ENCODE results near the gene ATP2A2. TPM values are rescaled to one million over a fixed set of nuclear protein-coding genes. Genes with fewer than 3 reads are reported as not detected.

The ATP2A2 gene
- total and polyA plus RNA-seq, 2 of the 8 experiments (the other 6 are each of a cell fraction or from before 2014, with no cell fraction given): 86.1 to 271 TPM

DNA sequence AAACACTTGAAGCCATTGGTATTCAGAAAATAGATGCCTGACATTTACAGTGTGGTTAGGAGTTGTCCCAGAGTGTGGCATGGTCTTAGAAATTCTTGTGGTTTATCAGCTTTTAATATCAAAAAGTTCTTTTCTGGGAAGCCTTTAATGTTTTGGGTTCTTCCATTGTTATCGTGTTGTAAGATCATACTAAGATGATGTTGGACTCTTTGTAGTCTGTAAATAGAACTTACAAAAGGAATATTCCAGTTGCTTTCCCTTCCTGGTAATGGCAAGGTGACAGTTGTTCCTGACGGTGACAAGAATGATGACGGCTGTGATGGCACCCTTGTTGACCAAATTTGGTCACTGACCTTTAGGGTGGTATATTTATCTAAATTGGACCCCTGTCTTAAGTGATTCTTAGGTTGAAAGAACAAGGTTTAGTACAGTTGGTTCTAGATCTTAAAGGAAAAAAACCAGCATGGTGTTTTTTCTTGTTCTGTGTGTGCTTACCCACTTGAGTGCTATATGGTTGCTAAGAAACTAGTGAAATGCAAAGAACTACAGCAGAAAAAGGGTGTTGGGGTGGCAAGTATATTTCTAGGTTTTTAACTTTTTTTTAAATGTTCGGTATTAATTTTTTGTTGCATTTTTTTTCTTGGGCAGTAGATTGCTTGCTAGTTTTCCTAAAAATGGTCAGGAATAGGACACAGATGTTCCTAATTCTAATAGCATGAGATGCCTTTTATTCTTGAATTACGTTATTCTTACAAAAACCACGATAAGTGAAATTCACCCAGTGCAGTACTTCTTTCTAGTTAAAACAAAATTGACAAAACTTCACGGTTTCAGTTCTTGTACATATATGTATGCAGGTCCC, 2.1 kb downstream of the ATP2A2 start (continued):
- no peak for TF ChIP-seq CEBPB (IDR thresholded peaks at IDR 0.05; ENCODE audit: low read depth, low read length)
